NB4 (cell line): ENCODE results near the gene CYRIA.
A peak's percentile ranks its signal among the peaks of the same experiment; 100 is the strongest.

Experiments used
- DNase-seq: peaks from one replicate; pipeline ENCODE4 v3.0.0; 2010; ENCODE audit warnings: low read depth
- H3K4me3 ChIP-seq: one replicate; pipeline ENCODE4 v1.5.1; 2011; ENCODE audit warnings: mild to moderate bottlenecking, low read depth, low read length, moderate library complexity
- CTCF ChIP-seq: IDR thresholded peaks from one replicate; pipeline ENCODE4 v1.5.1; 2012; ENCODE audit warnings: low read depth, low read length
- MYC ChIP-seq: IDR thresholded peaks from 2 replicates; pipeline ENCODE4 v1.6.1; 2011; ENCODE audit warnings: low read depth, low read length
- POLR2A ChIP-seq: IDR thresholded peaks from 2 replicates; pipeline ENCODE4 v1.6.1; 2011; ENCODE audit warnings: mild to moderate bottlenecking; ENCODE audit not compliant: insufficient read length; ENCODE audit errors: extremely low read depth
- TF ChIP-seq, protein P1 (sequence below): IDR thresholded peaks from 2 replicates; pipeline ENCODE4 v1.6.1; 2011; ENCODE audit warnings: low read depth, low read length

Gene CYRIA

DNA sequence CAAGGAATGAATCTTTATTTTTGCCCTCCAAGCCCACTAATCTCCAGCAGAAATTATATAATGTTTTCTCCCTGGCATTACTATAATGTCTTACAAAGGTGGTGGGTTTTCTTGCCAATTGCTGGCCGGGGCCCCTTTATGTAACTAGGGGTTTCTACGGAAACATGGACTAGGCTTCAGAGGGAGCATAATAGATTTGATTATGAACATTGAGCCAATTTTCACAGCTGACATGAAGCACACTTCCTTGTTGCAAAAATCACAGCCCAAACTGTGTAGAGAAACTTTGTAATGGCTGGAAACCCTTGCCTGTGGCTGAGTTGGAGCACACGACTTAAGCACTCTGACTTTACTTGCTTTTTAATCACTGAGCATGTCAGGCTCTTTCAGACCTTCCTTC lies 3.8 kb upstream of the CYRIA start:
- no peak for TF ChIP-seq MYC
- TF ChIP-seq, protein P1, sequence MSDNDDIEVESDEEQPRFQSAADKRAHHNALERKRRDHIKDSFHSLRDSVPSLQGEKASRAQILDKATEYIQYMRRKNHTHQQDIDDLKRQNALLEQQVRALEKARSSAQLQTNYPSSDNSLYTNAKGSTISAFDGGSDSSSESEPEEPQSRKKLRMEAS, result no peak
- no peak for DNase-seq
- no peak overlapping the region for H3K4me3 ChIP-seq

GRCh38 chr2:16666449-16666801 lies 791 bp upstream of the CYRIA start:
- TF ChIP-seq MYC (no peak), POLR2A (no peak), CTCF (no peak)
- TF ChIP-seq, protein P1, result no peak
- H3K4me3 ChIP-seq, result peak overlapping the region; percentile 58
- DNase-seq, result peak; percentile 79

GRCh38 chr2:16664809-16665747 lies 556 bp downstream of the CYRIA start:
- TF ChIP-seq CTCF (no peak), POLR2A (no peak), MYC (no peak)
- TF ChIP-seq, protein P1, result no peak
- peak; percentile 51 for DNase-seq
- peak overlapping the region; percentile 68 for H3K4me3 ChIP-seq

GRCh38 chr2:16664052-16664731 lies 1.4 kb downstream of the CYRIA start:
- peak; percentile 75 for DNase-seq
- TF ChIP-seq CTCF, result no peak
- TF ChIP-seq, protein P1, result no peak
- TF ChIP-seq POLR2A, result no peak
- no peak for TF ChIP-seq MYC
- H3K4me3 ChIP-seq, result peak overlapping the region; percentile 68

- peak overlapping the region; percentile 18 for H3K4me3 ChIP-seq
- DNase-seq, result peak; percentile 81
- peak; percentile 15; the same call in 1 of the 2 replicates for TF ChIP-seq MYC
- TF ChIP-seq CTCF, result no peak
- no peak for TF ChIP-seq POLR2A
- TF ChIP-seq, protein P1, result peak; percentile 31
Observed at GRCh38 chr2:16663121-16663905, 2.3 kb downstream of the CYRIA start.
